ENCODE measurements around the gene C12orf43.

The C12orf43 gene

GRCh38 chr12:120977531-120978295 lies 38.6 kb downstream of the C12orf43 start:
- DNase-seq: no peak

- no peak for DNase-seq
Measured at GRCh38 chr12:120972870-120973543, 43.3 kb downstream of the C12orf43 start.

GRCh38 chr12:120971299-120972180 lies 44.7 kb downstream of the C12orf43 start:
- peak; percentile 23 for DNase-seq

- no peak for DNase-seq
Measured at GRCh38 chr12:120970310-120970709, 46.0 kb downstream of the C12orf43 start.

GRCh38 chr12:120965534-120966091 lies 50.7 kb downstream of the C12orf43 start:
- no peak for DNase-seq

- DNase-seq: no peak
Measured at GRCh38 chr12:120964298-120964697, 52.0 kb downstream of the C12orf43 start.

GRCh38 chr12:120962532-120963020 lies 53.7 kb downstream of the C12orf43 start:
- no peak for DNase-seq

- no peak for DNase-seq
Measured at GRCh38 chr12:120961604-120962531, 54.4 kb downstream of the C12orf43 start.

- DNase-seq: no peak
Measured at GRCh38 chr12:120960657-120961056, 55.6 kb downstream of the C12orf43 start.

GRCh38 chr12:120959111-120959878 lies 57.0 kb downstream of the C12orf43 start:
- no peak for DNase-seq

- DNase-seq: no peak
Measured at GRCh38 chr12:120956579-120957300, 59.5 kb downstream of the C12orf43 start.

GRCh38 chr12:120955232-120955631 lies 61.1 kb downstream of the C12orf43 start:
- DNase-seq: no peak

- no peak for DNase-seq
Measured at GRCh38 chr12:120950807-120951206, 65.5 kb downstream of the C12orf43 start.
